Stimulated activated CD8-positive, alpha-beta memory T cell treated with anti-CD3 and anti-CD28 coated beads, Interleukin-15, amount 100 ng/mL, for 1 hour (primary cell): Measurements from ENCODE around the gene HS6ST3.

Source experiments
- DNase-seq: peaks from one replicate; pipeline ENCODE4 v3.0.0-alpha.2; 2020; ENCODE audit warnings: low read depth

HS6ST3 gene

DNA sequence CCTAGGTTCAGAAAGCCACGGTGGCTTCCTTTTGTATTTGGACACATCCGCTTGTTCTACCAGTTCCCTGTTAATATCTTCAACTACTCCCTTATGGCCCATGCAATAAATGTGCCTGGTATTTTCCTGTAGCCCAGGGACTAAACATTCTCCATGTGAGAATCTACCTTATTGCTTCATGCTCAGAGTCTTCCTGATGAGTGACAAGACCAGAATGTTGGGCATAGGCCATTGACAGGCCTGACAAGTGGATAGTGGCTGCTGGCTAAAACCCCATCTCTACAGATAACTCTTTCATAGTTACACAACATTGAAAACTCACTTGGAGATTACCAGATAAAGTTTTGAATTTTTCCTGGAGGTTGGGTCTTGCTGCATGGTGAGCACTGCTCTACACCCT lies 449.9 kb downstream of the HS6ST3 start:
- DNase-seq: no peak

DNA sequence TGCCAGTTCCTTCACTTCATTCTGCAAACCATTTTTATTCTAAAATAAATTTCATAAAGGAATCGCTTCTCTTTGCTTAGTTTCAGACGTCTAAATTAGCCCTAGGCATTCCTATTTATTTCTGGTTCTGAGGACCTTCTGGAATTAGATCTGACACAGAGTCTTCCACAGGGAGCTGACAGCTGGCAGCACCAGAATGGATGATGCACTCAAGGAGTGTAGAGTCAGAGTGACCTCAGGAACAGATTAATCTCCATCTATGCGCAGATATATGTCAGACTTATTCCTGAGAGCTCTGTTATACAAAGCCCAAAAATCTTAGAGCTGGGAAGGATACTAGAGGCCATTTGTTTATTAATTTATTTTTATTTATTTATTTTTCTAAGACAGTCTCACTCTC lies 450.8 kb downstream of the HS6ST3 start:
- DNase-seq: no peak

GRCh38 chr13:96542986-96543385 lies 453.1 kb downstream of the HS6ST3 start:
- DNase-seq: no peak

- no peak for DNase-seq
These were observed 455.1 kb downstream of the HS6ST3 start for GRCh38 chr13:96544957-96545356.

DNA sequence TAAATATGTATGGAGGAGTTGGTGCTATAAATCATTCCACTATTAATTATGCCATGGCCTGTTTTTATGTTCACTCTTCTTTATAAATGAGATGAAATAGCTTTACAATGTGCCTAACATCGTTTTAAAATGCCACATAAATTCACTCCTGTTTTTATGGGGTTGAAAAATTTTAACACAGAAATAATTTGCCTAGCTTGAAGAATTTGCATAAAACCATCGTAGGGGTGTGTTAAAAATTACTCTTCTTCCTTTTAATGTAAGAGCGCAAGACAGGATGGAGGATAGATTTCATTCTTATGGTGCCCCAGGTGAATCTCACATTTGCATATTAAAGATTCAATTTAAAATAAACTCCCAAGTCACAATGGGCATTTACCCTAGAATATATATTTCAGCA lies 456.6 kb downstream of the HS6ST3 start:
- DNase-seq: no peak

- DNase-seq: no peak
These were observed 461.6 kb downstream of the HS6ST3 start for GRCh38 chr13:96551546-96551945.

- DNase-seq: no peak
These were observed 462.7 kb downstream of the HS6ST3 start for GRCh38 chr13:96552559-96552958.

DNA sequence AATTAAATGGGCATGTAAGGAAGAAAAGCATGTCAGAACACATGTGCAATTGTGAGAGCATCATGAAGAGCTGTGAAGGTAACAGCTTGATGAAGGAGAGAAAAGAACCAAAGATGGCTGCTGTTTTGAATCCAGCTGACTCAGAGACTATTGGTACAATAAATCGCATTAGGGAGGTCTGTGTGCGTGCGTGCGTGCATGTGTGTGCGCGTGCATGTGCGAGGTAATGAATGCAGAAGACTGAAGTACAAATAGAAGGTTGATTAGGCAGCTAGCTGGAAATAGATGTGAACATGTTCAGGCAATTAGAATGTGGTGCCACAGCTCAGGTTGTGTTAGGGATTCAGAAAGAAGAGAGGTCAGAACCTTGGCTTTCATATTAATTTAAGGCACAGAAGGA lies 463.9 kb downstream of the HS6ST3 start:
- no peak for DNase-seq

DNA sequence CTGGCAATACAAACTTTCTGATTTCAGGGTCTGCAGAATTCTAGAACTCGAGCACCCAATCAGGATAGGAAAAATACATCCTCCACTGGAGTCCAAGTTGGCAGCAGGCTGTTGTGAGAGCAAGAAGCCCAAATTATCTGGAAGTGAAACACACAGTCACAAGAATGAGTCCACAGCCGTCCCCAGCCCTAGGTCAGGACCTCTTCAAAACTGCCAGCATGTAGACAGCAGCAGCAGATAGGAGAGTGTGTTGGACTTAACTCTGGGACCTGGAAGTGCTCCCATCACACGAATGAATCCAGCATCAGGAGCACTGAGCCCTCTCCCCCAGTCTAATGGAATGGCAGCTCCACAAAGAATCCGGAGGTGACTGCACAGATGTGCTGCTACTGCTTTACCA lies 483.7 kb downstream of the HS6ST3 start:
- DNase-seq: no peak

GRCh38 chr13:96575423-96576320 lies 485.8 kb downstream of the HS6ST3 start:
- DNase-seq: no peak

GRCh38 chr13:96581741-96582140 lies 491.8 kb downstream of the HS6ST3 start:
- DNase-seq: no peak

- DNase-seq: no peak
These were observed 525.3 kb downstream of the HS6ST3 start for GRCh38 chr13:96615252-96615651.

GRCh38 chr13:96617528-96617927 lies 527.6 kb downstream of the HS6ST3 start:
- no peak for DNase-seq

DNA sequence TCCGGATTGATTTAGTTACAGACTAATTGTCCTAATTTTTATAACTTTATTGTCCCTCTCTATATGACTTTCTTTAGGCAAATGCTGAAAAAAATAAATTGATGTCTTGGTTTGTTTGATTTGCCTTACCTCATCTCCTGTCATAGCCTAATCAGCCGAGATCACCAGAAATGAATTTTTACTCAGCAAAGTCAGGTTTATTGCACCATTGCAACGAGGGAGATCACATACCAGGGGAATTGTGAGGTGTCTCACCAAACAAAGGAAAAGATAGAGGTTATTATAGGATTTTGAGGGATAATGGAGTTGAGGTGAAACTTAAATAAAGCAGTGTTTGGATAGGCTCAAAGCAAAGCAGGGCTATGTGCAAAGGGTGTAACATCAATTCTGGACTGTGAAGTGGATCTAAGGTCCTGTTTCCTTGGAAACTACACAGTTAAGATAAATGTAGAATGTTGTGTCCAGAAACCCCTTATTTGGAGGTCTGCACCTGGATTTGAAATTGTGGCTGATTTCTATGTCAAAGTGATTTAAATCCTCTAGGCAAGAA lies 531.8 kb downstream of the HS6ST3 start:
- DNase-seq: no peak

GRCh38 chr13:96629331-96629730 lies 539.4 kb downstream of the HS6ST3 start:
- no peak for DNase-seq

DNA sequence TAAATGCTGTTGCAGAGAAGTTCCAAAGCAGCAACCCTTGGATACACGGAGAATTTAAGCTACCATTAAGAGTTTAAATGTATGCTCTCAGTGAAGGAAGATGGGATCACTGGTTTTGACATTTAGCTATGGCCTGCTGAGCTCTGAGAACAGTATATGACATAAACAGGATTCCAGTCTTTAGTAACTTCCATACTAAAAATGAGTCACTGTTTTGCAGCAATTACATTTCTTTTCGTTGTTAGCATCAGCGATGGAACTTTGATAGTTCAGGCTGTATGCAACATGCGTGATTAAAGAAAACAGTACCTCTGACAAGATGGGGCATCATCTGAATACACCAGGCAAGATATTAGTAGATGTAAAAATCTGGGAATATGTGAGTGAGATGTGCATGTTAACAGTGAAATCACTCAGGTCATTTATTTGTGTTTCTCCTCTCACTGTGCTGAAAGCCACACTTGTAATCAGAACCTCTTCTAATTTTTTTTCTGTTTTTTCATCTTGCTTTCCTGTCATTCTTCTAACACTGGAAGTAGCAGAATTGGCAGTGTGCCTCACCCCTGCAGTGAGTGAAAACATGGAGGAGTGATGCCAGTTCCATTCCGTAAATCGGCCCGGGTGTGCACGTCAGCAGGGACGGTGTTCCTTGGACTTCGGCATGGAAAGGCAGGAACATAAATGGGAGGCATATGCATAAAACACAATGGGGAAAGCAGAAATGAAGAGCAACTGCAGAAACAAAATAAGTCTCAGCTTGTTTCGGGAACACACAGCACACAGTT lies 542.8 kb downstream of the HS6ST3 start:
- DNase-seq: no peak

DNA sequence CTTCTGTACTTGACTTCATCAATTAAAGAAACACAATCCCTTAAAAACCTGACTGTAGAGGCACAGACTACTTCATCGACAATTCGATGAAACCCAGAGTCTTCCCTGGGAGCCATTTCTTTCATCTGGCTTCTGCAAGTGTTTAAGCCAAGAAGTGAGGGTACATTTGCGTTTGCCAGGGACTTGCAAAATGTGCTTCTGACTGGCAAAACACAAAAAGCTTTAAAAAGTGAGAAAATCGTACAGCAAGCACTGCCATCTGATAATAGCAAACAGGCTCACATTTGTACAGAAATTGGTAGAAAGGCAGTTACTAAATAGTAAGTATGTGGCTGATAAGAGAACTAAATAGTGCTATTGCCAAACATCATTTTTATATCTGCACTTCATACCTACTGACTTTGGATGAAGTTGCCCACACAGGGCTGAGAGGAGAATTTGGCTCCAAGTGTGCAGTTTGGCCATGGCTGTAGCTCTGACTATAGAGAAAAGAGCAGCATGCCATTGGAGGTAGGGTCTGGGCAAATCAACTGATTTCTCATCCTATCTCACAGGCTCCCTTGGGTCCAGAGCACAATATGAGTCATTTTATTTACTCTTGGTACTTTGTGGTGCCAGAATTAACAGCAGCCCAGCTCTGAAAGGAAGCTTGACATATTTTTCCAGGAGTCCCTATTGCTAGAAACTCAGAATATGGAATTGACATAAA lies 546.2 kb downstream of the HS6ST3 start:
- no peak for DNase-seq

DNA sequence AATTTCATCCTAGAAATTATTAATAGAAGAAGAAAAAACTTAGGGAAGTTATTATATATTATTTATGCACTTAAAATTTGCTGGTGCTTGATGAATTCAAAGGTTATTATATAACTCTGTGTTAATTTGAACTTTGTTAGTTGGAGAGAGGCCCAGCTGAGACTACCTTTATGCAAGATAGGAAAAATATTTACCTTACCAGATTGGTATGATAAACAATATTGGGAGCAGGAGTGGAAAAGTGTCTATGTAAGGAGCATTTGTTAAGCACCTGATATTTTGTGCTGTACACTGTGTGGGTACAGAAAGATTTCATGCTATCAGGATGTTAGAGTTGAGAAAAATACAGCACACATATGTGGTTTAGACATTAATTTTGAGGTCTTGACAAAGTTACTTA lies 547.1 kb downstream of the HS6ST3 start:
- DNase-seq: no peak

- no peak for DNase-seq
These were observed 556.2 kb downstream of the HS6ST3 start for GRCh38 chr13:96646101-96646500.

DNA sequence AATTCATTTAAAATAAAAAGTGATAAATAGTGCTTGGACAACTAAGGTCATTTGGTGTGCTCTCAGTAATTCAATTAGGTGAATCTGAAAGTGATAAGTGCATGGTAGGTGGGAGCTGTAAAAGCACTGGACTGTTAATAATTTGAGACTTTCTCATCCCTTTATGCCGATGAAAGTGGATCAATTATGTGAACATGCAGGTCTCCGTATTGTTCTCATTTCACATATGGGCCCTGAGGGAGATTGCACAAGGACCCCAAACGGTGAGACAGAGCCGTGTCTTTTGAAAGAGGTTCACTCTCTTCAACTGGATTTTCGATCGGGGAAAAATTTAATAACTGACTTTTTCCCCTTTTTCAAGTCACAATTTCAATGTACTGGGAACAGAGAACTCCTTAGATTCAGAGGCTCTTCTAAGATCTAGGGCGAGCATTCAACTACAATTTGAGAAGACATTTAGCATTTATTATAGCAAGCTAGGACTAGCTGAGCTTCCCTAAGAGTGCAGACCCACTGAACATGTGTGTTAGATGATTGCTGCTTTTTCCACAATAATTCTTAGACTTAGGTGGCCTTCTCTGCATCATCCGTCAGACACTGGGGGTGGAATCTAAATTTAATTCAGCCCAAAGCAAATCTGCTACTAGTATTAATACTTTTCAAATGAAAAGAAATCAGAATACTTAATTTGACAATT lies 556.8 kb downstream of the HS6ST3 start:
- no peak for DNase-seq

DNA sequence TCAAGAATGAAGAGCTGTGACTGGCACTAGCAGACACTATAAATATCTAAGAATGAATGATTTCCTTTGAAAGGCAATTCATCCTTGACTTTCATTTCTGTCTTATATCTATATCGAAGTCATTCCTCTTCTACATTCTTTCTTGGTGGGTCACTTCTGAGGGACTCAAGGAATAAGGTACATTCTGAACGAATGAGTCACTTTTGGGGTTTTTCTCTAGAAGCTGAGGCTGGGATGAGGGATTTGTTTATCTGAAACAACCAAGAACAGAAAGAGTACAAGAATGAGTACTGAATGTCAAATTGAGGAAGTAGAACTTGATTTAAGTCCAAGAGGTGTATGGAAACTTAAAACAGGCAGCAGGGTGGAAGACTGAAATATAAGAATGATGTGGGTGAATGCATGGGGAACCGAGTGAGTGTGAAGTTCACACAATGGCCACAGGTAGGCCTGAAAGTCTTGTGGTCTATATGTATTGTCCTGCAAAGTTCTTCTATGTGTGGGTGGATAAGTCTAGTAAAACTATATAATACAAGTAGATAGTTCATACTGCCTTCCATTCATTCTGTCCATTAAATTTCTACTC lies 560.5 kb downstream of the HS6ST3 start:
- DNase-seq: no peak
